Measurements from ENCODE around the gene LAD1. TPM values are rescaled to one million over a fixed set of nuclear protein-coding genes. Genes with fewer than 3 reads are reported as not detected.
A peak's percentile ranks its signal among the peaks of the same experiment; 100 is the strongest.

The LAD1 gene
- total and polyA plus RNA-seq, 7 experiments from 2014 or later = 0.89 TPM; not detected in 6

GRCh38 chr1:201374364-201374763 lies 24.8 kb downstream of the LAD1 start:
- ATAC-seq (no peak), DNase-seq (no peak)
- Mint-ChIP-seq H3K27me3 (peaks cover 0 to 30% (median 7%) of the 10 kb centered on the region in 5 donors), H3K36me3 (no peaks in the 10 kb centered on the region), H3K27ac (peak overlapping the region in 1 of 9 donors; percentile 27), H3K4me3 (no peak overlapping the region), H3K9me3 (no peaks in the 10 kb centered on the region), H3K4me1 (peaks cover 0 to 2% (median 0%) of the 10 kb centered on the region in 7 donors)
- H3K9me3 ChIP-seq (ENCODE audit: control insufficient read depth in 2 of 3, low read length in 3 of 3) = no peaks in the 10 kb centered on the region
- H3K4me3 ChIP-seq (ENCODE audit: low read length) = no peak overlapping the region
- intact Hi-C loops (cut with micrococcal nuclease) = no loop called here
- ChIA-PET CTCF (no interaction called here), POLR2A (no interaction called here)
- no peak overlapping the region for H3K27ac ChIP-seq (ENCODE audit: low read depth, low read length)
- no peaks in the 10 kb centered on the region for H3K36me3 ChIP-seq (ENCODE audit: control insufficient read depth in 2 of 3, insufficient read depth in 3 of 3, low read length in 3 of 3)
- H3K4me1 ChIP-seq (ENCODE audit: control insufficient read depth in 2 of 2, insufficient read depth in 2 of 2, low read length in 2 of 2) = no peaks in the 10 kb centered on the region
- H3K27me3 ChIP-seq (ENCODE audit: control insufficient read depth in 2 of 2, insufficient read depth in 2 of 2, low read length in 2 of 2) = no peaks in the 10 kb centered on the region

- no peak overlapping the region for H3K4me3 ChIP-seq (ENCODE audit: low read length)
- H3K4me1 ChIP-seq (ENCODE audit: control insufficient read depth in 2 of 2, insufficient read depth in 2 of 2, low read length in 2 of 2) = no peaks in the 10 kb centered on the region
- no peak overlapping the region for H3K27ac Mint-ChIP-seq
- intact Hi-C loops (cut with micrococcal nuclease) = no loop called here
- ATAC-seq (no peak), DNase-seq (no peak)
- H3K9me3 ChIP-seq (ENCODE audit: control insufficient read depth in 2 of 3, low read length in 3 of 3) = no peaks in the 10 kb centered on the region
- H3K27me3 ChIP-seq (ENCODE audit: control insufficient read depth in 2 of 2, insufficient read depth in 2 of 2, low read length in 2 of 2) = no peaks in the 10 kb centered on the region
- peaks cover 6 to 35% (median 7%) of the 10 kb centered on the region in 5 donors for H3K27me3 Mint-ChIP-seq
- CTCF ChIA-PET = no interaction called here
- H3K9me3 Mint-ChIP-seq = no peaks in the 10 kb centered on the region
- no peaks in the 10 kb centered on the region for H3K36me3 ChIP-seq (ENCODE audit: control insufficient read depth in 2 of 3, insufficient read depth in 3 of 3, low read length in 3 of 3)
- no peak overlapping the region for H3K4me3 Mint-ChIP-seq
- no peaks in the 10 kb centered on the region for H3K36me3 Mint-ChIP-seq
- POLR2A ChIA-PET = no interaction called here
- H3K4me1 Mint-ChIP-seq = no peaks in the 10 kb centered on the region
- no peak overlapping the region for H3K27ac ChIP-seq (ENCODE audit: low read depth, low read length)
These were observed 27.3 kb downstream of the LAD1 start for GRCh38 chr1:201371792-201372191.

GRCh38 chr1:201371276-201371675 lies 27.8 kb downstream of the LAD1 start:
- Histone ChIP-seq H3K27me3 (ENCODE audit: control insufficient read depth in 2 of 2, insufficient read depth in 2 of 2, low read length in 2 of 2) (no peaks in the 10 kb centered on the region), H3K36me3 (ENCODE audit: control insufficient read depth in 2 of 3, insufficient read depth in 3 of 3, low read length in 3 of 3) (no peaks in the 10 kb centered on the region), H3K4me1 (ENCODE audit: control insufficient read depth in 2 of 2, insufficient read depth in 2 of 2, low read length in 2 of 2) (no peaks in the 10 kb centered on the region), H3K27ac (ENCODE audit: low read depth, low read length) (no peak overlapping the region), H3K4me3 (ENCODE audit: low read length) (no peak overlapping the region), H3K9me3 (ENCODE audit: control insufficient read depth in 2 of 3, low read length in 3 of 3) (no peaks in the 10 kb centered on the region)
- Mint-ChIP-seq H3K4me1 (no peaks in the 10 kb centered on the region), H3K36me3 (no peaks in the 10 kb centered on the region), H3K27ac (peak overlapping the region in 1 of 9 donors; percentile 67), H3K4me3 (no peak overlapping the region), H3K9me3 (no peaks in the 10 kb centered on the region), H3K27me3 (peaks cover 5 to 35% (median 7%) of the 10 kb centered on the region in 5 donors)
- ChIA-PET CTCF (no interaction called here), POLR2A (no interaction called here)
- DNase-seq (no peak), ATAC-seq (no peak)
- intact Hi-C loops (cut with micrococcal nuclease) = no loop called here

- H3K4me3 Mint-ChIP-seq = no peak overlapping the region
- no peaks in the 10 kb centered on the region for H3K36me3 Mint-ChIP-seq
- Histone ChIP-seq H3K4me3 (ENCODE audit: low read length) (no peak overlapping the region), H3K9me3 (ENCODE audit: control insufficient read depth in 2 of 3, low read length in 3 of 3) (no peaks in the 10 kb centered on the region), H3K27me3 (ENCODE audit: control insufficient read depth in 2 of 2, insufficient read depth in 2 of 2, low read length in 2 of 2) (no peaks in the 10 kb centered on the region), H3K27ac (ENCODE audit: low read depth, low read length) (no peak overlapping the region), H3K4me1 (ENCODE audit: control insufficient read depth in 2 of 2, insufficient read depth in 2 of 2, low read length in 2 of 2) (no peaks in the 10 kb centered on the region), H3K36me3 (ENCODE audit: control insufficient read depth in 2 of 3, insufficient read depth in 3 of 3, low read length in 3 of 3) (no peaks in the 10 kb centered on the region)
- no peaks in the 10 kb centered on the region for H3K4me1 Mint-ChIP-seq
- DNase-seq = no peak
- H3K9me3 Mint-ChIP-seq = no peaks in the 10 kb centered on the region
- ChIA-PET CTCF (no interaction called here), POLR2A (no interaction called here)
- H3K27me3 Mint-ChIP-seq = peaks cover 4 to 41% (median 7%) of the 10 kb centered on the region in 5 donors
- intact Hi-C loops (cut with micrococcal nuclease) = no loop called here
- H3K27ac Mint-ChIP-seq = no peak overlapping the region
- ATAC-seq = no peak
These were observed 28.6 kb downstream of the LAD1 start for GRCh38 chr1:201370500-201370899.

GRCh38 chr1:201369209-201369608 lies 29.9 kb downstream of the LAD1 start:
- no peaks in the 10 kb centered on the region for H3K9me3 Mint-ChIP-seq
- H3K4me3 Mint-ChIP-seq = no peak overlapping the region
- intact Hi-C loops (cut with micrococcal nuclease) = no loop called here
- CTCF ChIA-PET = no interaction called here
- H3K36me3 ChIP-seq (ENCODE audit: control insufficient read depth in 2 of 3, insufficient read depth in 3 of 3, low read length in 3 of 3) = no peaks in the 10 kb centered on the region
- H3K4me1 ChIP-seq (ENCODE audit: control insufficient read depth in 2 of 2, insufficient read depth in 2 of 2, low read length in 2 of 2) = no peaks in the 10 kb centered on the region
- H3K36me3 Mint-ChIP-seq = no peaks in the 10 kb centered on the region
- peaks cover 4 to 42% (median 7%) of the 10 kb centered on the region in 5 donors for H3K27me3 Mint-ChIP-seq
- DNase-seq (no peak), ATAC-seq (no peak)
- H3K9me3 ChIP-seq (ENCODE audit: control insufficient read depth in 2 of 3, low read length in 3 of 3) = no peaks in the 10 kb centered on the region
- no peak overlapping the region for H3K27ac ChIP-seq (ENCODE audit: low read depth, low read length)
- H3K4me3 ChIP-seq (ENCODE audit: low read length) = no peak overlapping the region
- H3K27ac Mint-ChIP-seq = no peak overlapping the region
- POLR2A ChIA-PET = no interaction called here
- H3K4me1 Mint-ChIP-seq = no peaks in the 10 kb centered on the region
- H3K27me3 ChIP-seq (ENCODE audit: control insufficient read depth in 2 of 2, insufficient read depth in 2 of 2, low read length in 2 of 2) = no peaks in the 10 kb centered on the region

GRCh38 chr1:201366696-201367095 lies 32.4 kb downstream of the LAD1 start:
- Mint-ChIP-seq H3K4me3 (no peak overlapping the region), H3K27me3 (peaks cover 0 to 39% (median 6%) of the 10 kb centered on the region in 5 donors), H3K4me1 (no peaks in the 10 kb centered on the region), H3K9me3 (no peaks in the 10 kb centered on the region), H3K36me3 (no peaks in the 10 kb centered on the region), H3K27ac (no peak overlapping the region)
- Histone ChIP-seq H3K9me3 (ENCODE audit: control insufficient read depth in 2 of 3, low read length in 3 of 3) (no peaks in the 10 kb centered on the region), H3K4me3 (ENCODE audit: low read length) (no peak overlapping the region), H3K27me3 (ENCODE audit: control insufficient read depth in 2 of 2, insufficient read depth in 2 of 2, low read length in 2 of 2) (no peaks in the 10 kb centered on the region), H3K4me1 (ENCODE audit: control insufficient read depth in 2 of 2, insufficient read depth in 2 of 2, low read length in 2 of 2) (no peaks in the 10 kb centered on the region), H3K36me3 (ENCODE audit: control insufficient read depth in 2 of 3, insufficient read depth in 3 of 3, low read length in 3 of 3) (no peaks in the 10 kb centered on the region), H3K27ac (ENCODE audit: low read depth, low read length) (no peak overlapping the region)
- intact Hi-C loops (cut with micrococcal nuclease) = no loop called here
- no peak for ATAC-seq
- DNase-seq = no peak
- POLR2A ChIA-PET = no interaction called here
- CTCF ChIA-PET = no interaction called here

GRCh38 chr1:201365251-201365650 lies 33.9 kb downstream of the LAD1 start:
- no peaks in the 10 kb centered on the region for H3K27me3 ChIP-seq (ENCODE audit: control insufficient read depth in 2 of 2, insufficient read depth in 2 of 2, low read length in 2 of 2)
- H3K27ac Mint-ChIP-seq = peak overlapping the region in 1 of 9 donors; percentile 65
- no peaks in the 10 kb centered on the region for H3K36me3 ChIP-seq (ENCODE audit: control insufficient read depth in 2 of 3, insufficient read depth in 3 of 3, low read length in 3 of 3)
- ATAC-seq (no peak), DNase-seq (no peak)
- CTCF ChIA-PET = no interaction called here
- H3K36me3 Mint-ChIP-seq = no peaks in the 10 kb centered on the region
- intact Hi-C loops (cut with micrococcal nuclease) = no loop called here
- H3K9me3 ChIP-seq (ENCODE audit: control insufficient read depth in 2 of 3, low read length in 3 of 3) = no peaks in the 10 kb centered on the region
- POLR2A ChIA-PET = no interaction called here
- H3K27me3 Mint-ChIP-seq = peaks cover 0 to 32% (median 6%) of the 10 kb centered on the region in 5 donors
- no peaks in the 10 kb centered on the region for H3K9me3 Mint-ChIP-seq
- no peak overlapping the region for H3K4me3 ChIP-seq (ENCODE audit: low read length)
- H3K27ac ChIP-seq (ENCODE audit: low read depth, low read length) = no peak overlapping the region
- H3K4me1 ChIP-seq (ENCODE audit: control insufficient read depth in 2 of 2, insufficient read depth in 2 of 2, low read length in 2 of 2) = no peaks in the 10 kb centered on the region
- no peaks in the 10 kb centered on the region for H3K4me1 Mint-ChIP-seq
- no peak overlapping the region for H3K4me3 Mint-ChIP-seq

All from naive thymus-derived CD4-positive, alpha-beta T cell (primary cell).